Measurements from ENCODE around the gene DCANP1. TPM values are rescaled to one million over a fixed set of nuclear protein-coding genes. Genes with fewer than 3 reads are reported as not detected.

The DCANP1 gene
- total and polyA plus RNA-seq, 10 of the 15 experiments (the other 5 are each of a cell fraction or from before 2014, with no cell fraction given), result 0.01 TPM; not detected in 9

GRCh38 chr5:135471726-135472125 is 24.6 kb upstream of the DCANP1 start (continued):
- TF ChIP-seq E2F8 (IDR thresholded peaks at IDR 0.05; ENCODE audit: low read depth, partially characterized antibody) (no peak), SMARCA5 (IDR thresholded peaks at IDR 0.05) (no peak), BCLAF1 (IDR thresholded peaks at IDR 0.05) (no peak), ATF7 (IDR thresholded peaks at IDR 0.05; ENCODE audit: low read depth) (no peak)

GRCh38 chr5:135469911-135470310 is 22.8 kb upstream of the DCANP1 start:
- H3K9me3 ChIP-seq (replicated peaks; ENCODE audit: control insufficient read depth, insufficient read depth, low read length), result no peaks in the 10 kb centered on the region
- ChIA-PET CTCF (interaction anchor here (1.2 to 16.3 kb wide), 5 partner anchors 9 to 96 kb away, joined by 3 to 363 read pairs (median 5); no protein-coding TSS in a partner anchor), SMC1A (ENCODE audit: uncharacterized antibody, unreplicated experiment) (interaction anchor here (0.6 kb wide), 1 partner anchor 86 kb away, joined by 3 read pairs; no protein-coding TSS in a partner anchor), RAD21 (ENCODE audit: unreplicated experiment) (no interaction called here), POLR2A (no interaction called here)
- no peaks in the 10 kb centered on the region; the same call in 1 of the 2 replicates for H3K4me1 ChIP-seq (ENCODE audit: control insufficient read depth, insufficient read depth, low read length)
- 17% methylated on average over 5 of the region's 5 CpGs for WGBS (ENCODE audit: insufficient coverage, insufficient replicate concordance, low lambda C conversion rate, missing lambda C conversion rate)
- TF ChIP-seq TAF1 (IDR thresholded peaks at IDR 0.05; ENCODE audit: borderline replicate concordance, low read depth, low read length) (no peak), PBX3 (IDR thresholded peaks at IDR 0.05; ENCODE audit: insufficient replicate concordance, low read depth, low read length) (no peak), BHLHE40 (IDR thresholded peaks at IDR 0.05; ENCODE audit: borderline replicate concordance in 1 of 2, low read depth in 2 of 2, low read length in 1 of 2) (no peak)
- FAIRE-seq, result no peak
- in situ Hi-C loops (cut with MboI) (loop anchor here (5.0 kb wide), 1 partner anchor 82 kb away; no protein-coding TSS in a partner anchor), intact Hi-C loops (cut with micrococcal nuclease; ENCODE audit: unreplicated experiment) (no loop called here)
- no peaks in the 10 kb centered on the region for H3K36me3 ChIP-seq (ENCODE audit: control insufficient read depth in 2 of 2, insufficient read depth in 2 of 2, low read length in 1 of 2)
- H4K20me1 ChIP-seq (ENCODE audit: control insufficient read depth, insufficient read depth), result no peaks in the 10 kb centered on the region
- BruUV-seq (replicated peaks), result no TSS peak
- H2AFZ ChIP-seq (ENCODE audit: control insufficient read depth, low read depth, low read length), result no peak overlapping the region
- peaks cover 0 to 6% of the 10 kb centered on the region in 2 experiments; a peak in 2 of 4 replicates for H3K27me3 ChIP-seq (replicated peaks in 1 of 2; ENCODE audit: control insufficient read depth in 2 of 2, insufficient read depth in 2 of 2, low read length in 1 of 2)
- ATAC-seq, result no peak
- no peak overlapping the region for H3K9ac ChIP-seq (ENCODE audit: control insufficient read depth, insufficient read depth, low read length)
- no peak overlapping the region for H3K4me2 ChIP-seq (ENCODE audit: control insufficient read depth, insufficient read depth)
- no peak for DNase-seq (ENCODE audit: low read depth, low spot score)
- no peak overlapping the region for H3K27ac ChIP-seq (ENCODE audit: control insufficient read depth, insufficient read depth)
- no peak overlapping the region for H3K4me3 ChIP-seq
- H3K79me2 ChIP-seq (ENCODE audit: control insufficient read depth, insufficient read depth, low read length), result no peaks in the 10 kb centered on the region

Data from GM12878 (cell line).